ENCODE results near the gene SPNS3.

Gene SPNS3

DNA sequence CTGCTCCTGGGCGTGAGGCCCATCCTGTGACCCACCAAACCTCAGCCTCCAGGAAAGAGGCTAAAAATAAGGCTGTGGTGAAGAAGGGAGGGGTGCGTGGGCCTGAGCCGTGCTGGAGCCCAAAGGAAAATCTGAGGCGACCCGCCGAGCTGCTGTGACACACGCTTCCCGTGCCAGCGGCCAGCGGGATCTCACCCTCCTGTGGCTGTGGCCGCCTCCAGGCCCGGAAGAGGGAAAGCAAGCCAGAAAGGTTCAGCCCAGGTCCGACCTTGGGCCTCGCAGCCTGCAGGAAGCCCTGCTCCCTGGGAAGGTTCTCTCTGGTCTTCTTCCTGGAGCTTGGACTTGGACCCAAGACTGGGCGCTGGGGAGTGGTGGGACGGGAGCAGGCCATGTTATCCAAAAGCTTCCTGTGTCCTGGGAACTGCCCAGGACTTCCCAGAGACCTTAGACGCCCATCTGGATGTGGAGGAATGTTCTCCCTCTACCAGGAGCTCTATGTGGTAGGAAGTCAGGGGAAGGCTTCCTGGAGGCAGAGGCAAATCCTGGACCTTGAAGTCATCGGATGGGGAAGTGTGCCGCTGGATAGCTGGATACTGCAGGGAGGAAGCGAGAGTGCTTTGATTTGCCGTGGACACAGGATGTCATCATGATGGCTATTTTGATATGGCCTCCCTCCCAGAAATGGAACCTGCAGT, 76.3 kb downstream of the SPNS3 start:
- no peak for DNase-seq (ENCODE audit: low read depth)

DNA sequence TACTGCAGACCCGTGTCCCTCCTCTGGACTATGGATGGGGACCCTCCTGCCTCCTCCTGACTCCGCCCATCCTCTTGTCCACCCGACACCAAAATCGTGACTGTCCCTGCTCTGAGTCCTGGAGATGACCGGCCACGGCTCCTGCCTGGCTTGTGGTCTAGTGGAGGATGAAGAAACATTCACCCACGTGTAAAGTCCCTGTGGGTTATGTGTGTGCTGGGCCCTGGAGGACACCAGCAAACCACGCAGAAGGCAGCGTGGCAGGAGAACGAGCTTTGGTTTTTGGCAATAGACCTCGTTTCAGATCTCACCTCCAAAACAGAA, 76.8 kb downstream of the SPNS3 start:
- DNase-seq (ENCODE audit: low read depth): no peak

DNA sequence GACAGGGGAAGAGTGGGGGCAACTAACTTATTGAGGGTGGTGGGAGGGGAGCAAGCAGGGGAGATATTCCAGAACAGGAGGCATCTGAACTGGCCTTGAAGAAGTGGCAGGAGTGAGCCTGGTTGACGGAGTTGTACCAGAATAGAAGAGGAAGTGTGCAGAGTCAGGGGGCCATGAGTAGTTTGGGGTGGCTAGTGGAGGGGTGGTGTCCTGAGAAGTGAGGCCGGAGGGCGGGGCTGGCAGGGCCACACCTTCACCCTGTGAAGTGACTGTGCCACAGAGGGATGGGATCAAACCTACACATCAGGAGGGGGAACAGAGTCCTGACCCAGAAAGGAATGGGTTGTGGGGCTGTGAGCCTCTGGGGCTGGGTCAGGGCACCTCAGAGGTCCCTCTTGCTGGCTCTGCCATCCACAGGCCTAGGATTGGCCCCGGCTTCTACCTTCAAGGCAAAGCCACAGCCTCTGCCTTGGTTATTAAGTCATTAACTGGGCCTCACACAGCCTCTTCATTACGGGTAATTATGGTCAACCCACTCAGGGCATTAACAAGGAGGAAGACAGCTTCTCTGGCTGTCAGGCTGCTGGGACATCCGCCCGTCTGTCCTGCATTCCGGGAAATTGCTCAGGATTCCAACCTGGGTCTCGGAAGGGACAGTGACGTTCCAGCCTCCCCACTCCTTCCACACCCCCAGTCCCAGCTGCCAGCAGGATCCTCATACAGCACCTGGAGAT, 77.6 kb downstream of the SPNS3 start:
- no peak for DNase-seq (ENCODE audit: low read depth)

DNA sequence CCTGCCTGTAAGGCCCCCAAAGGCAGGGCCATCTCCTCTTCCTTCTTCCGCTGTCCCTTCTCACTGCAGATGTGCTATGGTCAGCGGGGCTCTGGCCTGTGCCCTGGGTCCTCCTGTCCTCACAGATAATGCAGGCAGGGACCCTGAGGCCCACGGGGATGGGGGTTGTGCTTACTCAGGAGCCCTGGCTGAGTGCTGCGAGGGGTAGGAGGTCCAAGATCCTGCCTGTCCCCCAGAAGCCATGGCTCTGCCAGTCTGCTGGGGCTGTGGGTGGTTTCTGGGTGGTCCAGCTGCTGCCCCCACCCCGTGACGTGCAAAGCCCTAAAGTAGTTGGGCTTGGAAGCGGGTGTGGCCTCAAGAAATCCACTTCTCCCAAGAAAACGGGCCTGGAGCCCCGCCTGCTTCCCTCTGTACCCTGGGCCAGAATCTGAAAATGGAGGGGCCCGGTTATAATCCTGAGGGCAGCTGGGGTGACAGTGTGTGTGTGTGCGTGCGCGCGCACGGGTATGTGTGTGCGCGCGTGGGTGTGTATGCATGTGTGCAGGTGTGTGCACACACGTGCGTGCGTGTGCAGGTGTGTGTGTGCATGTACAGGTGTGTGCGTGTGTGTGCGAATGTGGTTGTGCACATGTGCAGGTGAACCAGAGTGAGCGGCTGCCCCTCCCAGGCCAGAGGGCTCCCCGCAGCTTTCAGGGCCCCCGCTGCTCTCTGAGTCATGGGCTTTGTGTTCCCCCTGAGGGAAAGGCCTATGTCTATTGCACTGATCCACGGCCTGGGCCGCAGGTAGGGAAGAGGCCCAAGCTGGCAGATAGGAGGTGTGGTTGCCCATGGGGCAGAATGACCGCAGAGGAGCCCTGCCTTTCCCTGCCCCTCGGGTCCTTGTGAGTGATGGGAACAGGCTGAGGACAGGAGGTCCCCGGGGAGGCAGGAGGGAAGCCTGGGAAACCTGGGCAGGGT, 78.7 kb downstream of the SPNS3 start:
- DNase-seq (ENCODE audit: low read depth): no peak

DNA sequence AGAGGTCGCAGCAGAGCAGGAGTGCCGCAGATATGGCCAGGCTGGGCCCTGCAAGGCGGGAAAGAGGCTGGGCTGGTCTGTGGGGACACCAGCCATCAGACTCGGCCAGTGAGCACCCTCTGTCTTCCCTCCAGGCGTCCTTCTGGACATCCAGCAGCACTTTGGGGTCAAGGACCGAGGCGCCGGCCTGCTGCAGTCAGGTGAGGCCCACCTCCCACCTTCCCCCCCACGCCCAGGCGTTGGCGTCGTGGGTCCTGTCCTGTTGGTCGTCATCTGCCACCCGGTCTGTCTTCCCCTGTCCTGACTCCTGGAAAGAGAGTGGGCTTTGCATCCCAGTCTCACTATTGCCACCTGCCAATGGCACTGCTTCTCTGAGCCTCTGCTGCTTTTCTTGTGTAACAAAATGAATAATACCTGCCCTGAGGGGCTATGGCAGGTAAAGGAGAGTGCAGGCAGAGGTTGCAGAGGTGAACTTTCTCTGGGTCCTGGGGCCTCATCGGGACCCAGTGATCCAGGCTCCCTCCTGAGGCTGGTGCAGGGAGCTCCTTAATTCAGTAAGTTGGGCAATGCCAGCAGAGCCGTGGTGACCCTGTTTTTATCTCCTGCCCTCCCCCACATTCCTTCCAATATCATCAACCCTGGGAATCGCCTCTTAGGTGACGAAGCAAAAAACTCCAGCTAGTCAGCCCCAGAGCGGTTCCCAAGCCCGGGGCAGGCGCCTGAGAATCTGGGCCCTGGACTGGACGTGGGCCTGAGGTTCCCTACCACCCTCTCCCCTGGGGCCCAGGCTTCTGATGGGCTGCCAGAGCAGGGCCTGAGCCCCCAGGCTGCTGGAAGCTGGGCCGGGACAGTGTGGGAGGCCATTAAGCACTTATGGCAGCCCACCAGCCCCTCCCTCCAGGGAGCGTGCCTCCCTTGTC, 79.6 kb downstream of the SPNS3 start:
- DNase-seq (ENCODE audit: low read depth): no peak

GRCh38 chr17:4514206-4514605, 80.5 kb downstream of the SPNS3 start:
- DNase-seq (ENCODE audit: low read depth): no peak

DNA sequence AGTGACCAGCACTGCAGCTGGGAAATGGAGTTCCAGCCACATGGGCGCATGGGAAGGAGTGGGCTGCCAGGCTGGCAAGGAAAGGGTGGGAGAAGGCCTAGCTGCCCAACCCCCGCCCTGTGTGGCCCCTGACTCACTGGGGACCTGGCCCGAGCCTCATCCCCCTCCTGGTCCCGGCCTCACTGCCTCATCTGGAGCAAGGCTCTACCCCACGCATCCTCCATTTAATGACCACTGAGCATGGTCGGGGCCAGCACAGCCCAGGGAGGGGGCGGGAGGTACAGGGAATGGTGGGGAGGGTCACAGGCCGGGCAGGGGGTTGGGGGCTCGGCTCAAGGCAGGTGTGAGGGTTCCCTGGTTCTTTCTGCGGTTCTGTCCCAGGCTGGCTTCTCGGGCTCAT, 81.0 kb downstream of the SPNS3 start:
- no peak for DNase-seq (ENCODE audit: low read depth)

DNA sequence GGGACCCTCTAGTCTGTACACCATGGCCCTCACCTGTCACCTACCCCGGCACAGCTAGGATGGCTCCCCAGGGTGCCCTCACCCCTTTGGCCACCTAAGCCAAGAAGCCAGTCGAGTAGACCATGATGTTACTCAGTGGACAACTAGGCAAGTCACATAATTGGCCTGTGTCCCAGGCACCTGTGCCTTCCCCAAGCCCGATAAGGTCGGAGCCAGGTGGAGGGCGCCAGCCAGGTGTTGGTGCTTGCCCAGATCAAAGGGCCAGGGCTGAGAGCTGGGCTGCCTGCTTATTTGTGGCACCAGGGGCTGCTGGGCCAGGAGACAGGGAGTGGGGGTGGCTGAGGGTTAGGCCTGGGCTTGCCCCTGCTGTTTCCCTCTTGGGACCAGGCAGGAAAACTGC, 81.8 kb downstream of the SPNS3 start:
- no peak for DNase-seq (ENCODE audit: low read depth)

DNA sequence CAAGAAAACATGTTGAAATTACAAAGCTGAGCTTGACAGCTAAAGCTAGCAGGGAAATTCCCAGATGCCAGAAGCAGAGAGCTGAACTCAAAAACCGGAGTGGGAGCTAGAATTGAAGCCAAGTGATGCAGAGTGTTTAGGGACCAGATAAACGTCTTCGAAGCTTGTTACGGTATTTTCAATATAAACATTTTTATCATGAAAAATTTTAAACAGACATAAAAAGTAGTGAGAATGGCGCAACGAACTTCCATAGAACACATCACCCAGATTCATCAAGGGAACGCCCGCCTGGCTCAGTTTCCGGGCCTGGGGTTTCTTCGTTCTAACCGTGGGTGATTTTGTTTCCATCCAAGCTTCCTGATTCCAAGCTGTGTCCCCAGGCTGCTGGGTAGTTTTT, 83.0 kb downstream of the SPNS3 start:
- no peak for DNase-seq (ENCODE audit: low read depth)

DNA sequence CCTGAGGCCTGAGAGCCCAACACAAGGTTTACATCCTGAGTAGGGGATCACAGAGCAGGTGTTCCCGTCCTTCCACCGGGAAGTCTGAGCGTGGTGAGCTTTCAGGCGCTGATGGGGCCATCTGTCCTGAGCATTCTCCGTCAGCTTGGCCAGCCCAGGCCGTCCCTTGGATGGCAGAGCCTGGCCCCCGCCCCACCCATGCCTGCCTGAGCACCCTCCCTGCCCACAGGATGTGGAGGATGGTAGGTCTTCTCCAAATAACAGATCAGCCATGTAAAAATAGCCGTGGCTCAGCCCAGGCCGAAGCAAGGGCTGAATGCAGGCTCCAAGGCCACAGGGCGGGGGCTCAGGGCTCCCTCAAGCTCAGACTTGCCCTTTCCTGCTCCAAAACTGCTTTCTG, 85.2 kb downstream of the SPNS3 start:
- no peak for DNase-seq (ENCODE audit: low read depth)

- DNase-seq (ENCODE audit: low read depth): no peak
Measured at GRCh38 chr17:4519361-4519788, 85.6 kb downstream of the SPNS3 start.

DNA sequence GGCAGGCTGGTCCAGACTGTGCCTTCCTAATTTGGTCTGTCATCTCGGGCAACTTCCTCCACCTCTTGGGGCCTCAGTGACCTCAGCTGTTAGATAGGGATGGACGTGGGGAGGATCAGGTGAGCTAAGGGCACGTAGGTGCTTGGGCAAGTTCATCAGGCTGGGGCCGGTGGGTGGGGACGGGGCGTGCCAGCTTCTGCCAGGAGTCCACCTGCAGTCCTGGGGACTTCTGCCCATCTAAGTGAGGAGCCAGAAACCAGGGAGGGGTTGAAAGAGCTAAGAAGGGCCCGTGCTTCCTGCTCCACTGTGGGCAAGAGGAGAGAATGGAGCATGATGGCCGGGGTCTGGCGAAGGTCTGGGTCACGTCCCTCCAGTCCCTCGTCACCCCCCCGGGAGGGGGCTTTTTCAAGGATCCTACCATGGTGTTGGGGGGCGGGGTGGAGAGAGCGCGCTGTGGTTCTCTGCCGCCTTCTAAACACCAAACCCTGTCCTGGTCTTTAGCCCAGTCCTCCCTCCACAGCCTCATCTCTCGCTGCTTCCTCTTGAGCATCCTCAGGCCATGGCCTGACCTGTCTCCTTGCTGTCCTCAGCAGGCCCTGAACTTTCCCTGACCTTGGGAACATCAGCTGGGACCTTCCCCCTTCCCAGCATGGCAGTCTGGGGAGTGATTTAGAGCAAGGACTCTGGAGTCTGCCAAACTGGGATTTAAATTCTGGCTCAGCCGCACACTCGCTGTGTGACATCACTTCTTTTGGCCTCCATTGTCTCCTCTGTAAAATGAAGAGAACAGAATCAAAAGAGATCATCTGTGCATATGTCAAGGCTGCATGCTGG, 86.5 kb downstream of the SPNS3 start:
- no peak for DNase-seq (ENCODE audit: low read depth)

DNA sequence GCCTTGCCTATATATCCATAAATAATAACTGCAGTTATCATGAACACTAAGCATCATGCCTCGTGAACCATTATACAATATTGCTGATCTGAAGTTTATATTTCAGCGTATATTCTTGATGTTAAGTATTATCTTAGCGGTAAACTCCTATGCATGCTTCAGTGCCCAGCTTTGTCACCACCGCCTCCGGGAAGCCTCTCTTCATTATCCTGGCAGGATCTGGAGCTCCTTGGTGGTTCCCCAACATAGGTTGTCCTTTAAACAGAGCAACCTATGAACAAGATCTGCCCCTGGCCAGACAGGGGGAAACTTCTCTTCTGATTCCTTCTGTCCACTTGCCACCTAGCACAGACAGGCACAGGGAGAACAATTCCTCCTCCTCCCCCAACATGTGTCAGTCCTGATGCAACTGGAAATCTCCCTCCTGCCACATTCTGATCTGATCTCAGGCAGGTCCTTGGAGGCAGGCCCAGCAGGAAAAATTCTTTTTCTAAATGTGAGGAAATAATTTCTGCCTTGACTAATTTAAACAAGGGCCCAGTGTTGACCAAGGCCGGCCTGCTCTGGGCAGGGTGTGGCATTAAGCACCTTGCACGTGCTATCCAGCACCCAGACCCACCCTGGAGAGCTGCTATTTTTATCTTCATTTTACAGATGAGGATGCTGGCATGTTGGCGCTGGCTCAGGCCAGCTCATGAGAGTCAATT, 87.3 kb downstream of the SPNS3 start:
- DNase-seq (ENCODE audit: low read depth): no peak

DNA sequence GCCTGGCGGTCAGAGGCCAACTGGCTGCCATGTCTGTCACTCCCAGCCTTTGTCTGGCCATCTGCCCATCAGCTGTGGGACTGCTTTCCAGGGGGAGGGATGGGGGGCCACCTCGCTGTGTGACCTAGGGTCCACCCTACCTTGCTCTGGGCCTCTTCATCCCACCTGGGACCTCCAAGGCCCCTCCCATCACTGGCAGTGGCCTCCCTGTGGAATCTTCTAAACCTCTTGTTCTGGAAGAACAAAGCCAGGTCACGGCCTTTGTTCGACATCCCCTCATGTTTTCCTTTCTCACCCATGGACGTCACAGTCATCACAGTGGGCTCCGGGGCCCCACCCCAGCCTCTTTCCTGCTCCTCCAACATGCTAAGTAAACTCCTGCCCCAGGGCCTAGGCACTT, 88.9 kb downstream of the SPNS3 start:
- no peak for DNase-seq (ENCODE audit: low read depth)

DNA sequence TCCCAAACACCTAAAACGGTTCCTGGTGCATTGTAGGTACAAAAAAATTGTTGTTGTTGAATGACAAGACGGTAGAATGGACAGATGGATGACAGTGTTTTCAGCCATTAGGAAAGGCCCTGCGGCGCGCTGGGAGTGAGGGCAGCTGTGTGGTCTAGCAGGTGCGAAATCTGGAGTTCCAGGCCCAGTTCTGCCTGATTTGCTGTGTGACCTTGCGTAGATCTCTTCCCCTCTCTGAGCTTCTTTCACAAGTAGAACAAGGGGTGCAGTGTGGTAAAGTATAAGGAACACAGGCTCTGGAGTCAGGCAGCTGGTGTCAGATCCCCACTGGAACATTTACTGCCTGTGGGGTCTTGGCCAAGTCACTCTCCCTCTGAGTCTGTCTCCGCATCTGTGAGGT, 90.2 kb downstream of the SPNS3 start:
- no peak for DNase-seq (ENCODE audit: low read depth)

DNA sequence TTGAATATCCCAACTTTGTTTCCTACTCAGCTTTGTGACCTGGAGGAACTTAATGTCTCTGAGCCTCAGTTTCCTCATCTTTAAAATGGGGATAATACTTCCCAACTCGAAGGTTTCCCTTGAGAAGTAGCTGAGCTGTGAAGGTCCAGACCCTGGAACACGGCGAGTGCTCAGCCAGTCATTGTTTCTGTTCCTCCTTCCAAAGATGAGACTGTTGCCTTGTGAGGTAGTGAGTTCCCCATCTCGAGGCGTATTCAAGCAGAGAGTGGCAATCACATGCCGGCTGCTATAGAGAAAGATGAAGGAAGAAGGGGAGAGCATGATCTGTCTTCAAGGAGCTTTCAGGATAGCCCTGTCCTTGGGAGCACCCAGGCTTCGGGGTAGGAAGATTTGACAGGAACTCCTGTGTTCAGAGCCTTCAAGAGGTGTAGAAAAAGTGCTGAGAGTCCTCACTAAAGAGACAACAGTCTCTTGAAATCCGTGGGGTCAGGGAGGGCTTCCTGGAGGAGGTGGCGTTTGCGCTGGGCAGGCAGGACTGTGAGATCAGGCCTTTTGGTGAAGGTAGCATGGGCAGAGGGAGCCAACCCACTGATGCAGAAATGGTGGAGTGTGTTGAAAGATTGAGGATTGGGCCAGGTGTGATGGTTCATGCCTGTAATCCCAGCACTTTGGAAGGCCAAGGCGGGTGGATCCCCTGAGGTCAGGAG, 92.1 kb downstream of the SPNS3 start:
- DNase-seq (ENCODE audit: low read depth): no peak

DNA sequence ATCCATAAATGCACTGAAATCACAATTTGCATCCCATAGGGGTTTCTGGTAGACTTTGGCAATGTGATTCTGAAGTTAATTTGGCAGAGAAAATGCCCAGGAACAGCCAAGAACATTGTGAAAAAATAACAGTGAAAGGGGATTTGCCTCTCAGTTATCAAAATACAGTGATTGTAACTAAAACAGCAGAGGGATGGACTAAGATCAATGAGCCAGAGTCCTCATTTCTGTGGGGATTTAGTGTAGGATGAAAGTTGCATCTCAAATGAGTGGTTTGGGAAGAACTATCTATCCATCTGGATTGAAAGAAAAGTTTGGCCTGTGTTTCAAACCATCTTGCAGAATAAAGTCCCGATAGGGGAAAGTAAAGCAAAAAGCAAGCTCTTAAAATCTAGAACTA, 93.4 kb downstream of the SPNS3 start:
- DNase-seq (ENCODE audit: low read depth): no peak

- DNase-seq (ENCODE audit: low read depth): no peak
Measured at GRCh38 chr17:4527566-4528125, 93.9 kb downstream of the SPNS3 start.

DNA sequence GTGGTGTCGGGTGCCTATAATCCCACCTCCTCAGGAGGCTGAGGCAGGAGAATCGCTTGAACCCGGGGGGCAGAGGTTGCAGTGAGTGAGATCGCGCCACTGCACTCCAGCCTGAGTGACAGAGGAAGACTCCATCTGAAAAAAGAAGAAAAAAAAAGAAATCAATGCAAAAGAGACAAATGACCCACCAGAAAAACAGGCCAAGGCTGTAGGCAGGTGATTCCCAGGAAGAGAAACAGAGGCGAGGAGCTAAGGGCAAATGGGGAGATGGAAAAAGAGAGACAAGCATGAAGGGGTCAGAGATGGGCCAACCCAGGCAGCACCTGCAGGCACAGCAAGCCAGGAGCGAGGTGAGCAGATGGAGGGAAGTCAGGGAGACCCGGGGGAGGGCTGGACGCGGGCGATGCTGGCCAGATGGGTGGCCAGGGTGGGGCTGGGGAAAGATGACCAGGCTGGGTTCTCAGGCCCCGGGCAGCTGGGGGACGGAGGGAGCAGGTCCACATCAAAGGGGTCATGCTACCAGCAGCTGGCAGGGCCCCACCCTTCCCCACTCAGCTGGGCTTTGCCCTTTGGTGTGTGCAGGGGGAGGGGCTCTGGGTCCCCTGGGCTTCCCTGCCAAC, 95.9 kb downstream of the SPNS3 start:
- DNase-seq (ENCODE audit: low read depth): no peak
